RWPE2 (cell line): ENCODE measurements around the gene SMARCA5.

Experiments used
- ATAC-seq: fragments of 200-7000 bp; cut with Tn5 transposase; 3 replicates; pipeline ENCODE4 v1.9.1; 2021; ENCODE audit warnings: low read depth
- DNase-seq: peaks from one replicate; pipeline ENCODE4 v3.0.0-alpha.2; 2020; ENCODE audit warnings: low spot score
- H3K27ac ChIP-seq: fragments of 450-650 bp; 2 replicates; pipeline ENCODE4 v1.5.1; 2017; ENCODE audit warnings: mild to moderate bottlenecking; ENCODE audit not compliant: poor library complexity, severe bottlenecking
- H3K27me3 ChIP-seq: fragments of 250-450 bp; sonication (Bioruptor Pico); 2 replicates; pipeline ENCODE4 v1.5.1; 2021; ENCODE audit warnings: mild to moderate bottlenecking, moderate library complexity; ENCODE audit not compliant: insufficient read depth, poor library complexity, severe bottlenecking
- H3K36me3 ChIP-seq: fragments of 250-450 bp; sonication (Bioruptor Pico); 2 replicates; pipeline ENCODE4 v1.5.1; 2020; ENCODE audit warnings: low read depth, mild to moderate bottlenecking, moderate library complexity
- H3K4me1 ChIP-seq: fragments of 250-450 bp; sonication (Bioruptor Pico); 2 replicates; pipeline ENCODE4 v1.5.1; 2021; ENCODE audit warnings: mild to moderate bottlenecking, moderate library complexity; ENCODE audit not compliant: insufficient read depth, poor library complexity, severe bottlenecking
- H3K4me3 ChIP-seq: fragments of 250-450 bp; sonication (Bioruptor Pico); 2 replicates; pipeline ENCODE4 v1.5.1; 2021; ENCODE audit warnings: mild to moderate bottlenecking, moderate library complexity; ENCODE audit not compliant: severe bottlenecking
- H3K9me3 ChIP-seq: fragments of 250-450 bp; sonication (Bioruptor Pico); 2 replicates; pipeline ENCODE4 v1.5.1; 2021; ENCODE audit warnings: mild to moderate bottlenecking, moderate library complexity; ENCODE audit not compliant: severe bottlenecking
- CTCF ChIP-seq: fragments of 450-650 bp; IDR thresholded peaks from one replicate; pipeline ENCODE4 v1.5.1; 2017; ENCODE audit warnings: mild to moderate bottlenecking, moderate library complexity; ENCODE audit not compliant: poor library complexity, severe bottlenecking

Gene SMARCA5

GRCh38 chr4:143586080-143586479 lies 72.6 kb downstream of the SMARCA5 start:
- no peaks in the 10 kb centered on the region for H3K9me3 ChIP-seq
- TF ChIP-seq CTCF, result no peak
- ATAC-seq, result no peak
- no peak for DNase-seq
- H3K4me3 ChIP-seq, result no peak overlapping the region
- H3K4me1 ChIP-seq, result no peaks in the 10 kb centered on the region
- no peaks in the 10 kb centered on the region for H3K36me3 ChIP-seq
- no peaks in the 10 kb centered on the region for H3K27me3 ChIP-seq
- H3K27ac ChIP-seq, result no peak overlapping the region

- no peaks in the 10 kb centered on the region for H3K27me3 ChIP-seq
- no peak overlapping the region for H3K4me3 ChIP-seq
- H3K9me3 ChIP-seq, result no peaks in the 10 kb centered on the region
- no peak overlapping the region for H3K27ac ChIP-seq
- ATAC-seq (0 out of 3 replicates have a peak, but pooled peaks have one; percentile 27), DNase-seq (no peak)
- no peaks in the 10 kb centered on the region for H3K36me3 ChIP-seq
- no peak for TF ChIP-seq CTCF
- no peaks in the 10 kb centered on the region for H3K4me1 ChIP-seq
These were observed 74.2 kb downstream of the SMARCA5 start for GRCh38 chr4:143587703-143588102.

- Histone ChIP-seq H3K4me3 (no peak overlapping the region), H3K36me3 (no peaks in the 10 kb centered on the region), H3K9me3 (no peaks in the 10 kb centered on the region), H3K27me3 (no peaks in the 10 kb centered on the region), H3K4me1 (no peaks in the 10 kb centered on the region), H3K27ac (no peak overlapping the region)
- TF ChIP-seq CTCF, result no peak
- DNase-seq (no peak), ATAC-seq (no peak)
These were observed 83.8 kb downstream of the SMARCA5 start for GRCh38 chr4:143597276-143597675.

GRCh38 chr4:143598816-143599215 lies 85.3 kb downstream of the SMARCA5 start:
- H3K36me3 ChIP-seq, result no peaks in the 10 kb centered on the region
- DNase-seq (no peak), ATAC-seq (no peak)
- TF ChIP-seq CTCF, result no peak
- no peak overlapping the region for H3K4me3 ChIP-seq
- no peaks in the 10 kb centered on the region for H3K27me3 ChIP-seq
- no peak overlapping the region for H3K27ac ChIP-seq
- H3K4me1 ChIP-seq, result no peaks in the 10 kb centered on the region
- H3K9me3 ChIP-seq, result no peaks in the 10 kb centered on the region

GRCh38 chr4:143599827-143600226 lies 86.3 kb downstream of the SMARCA5 start:
- H3K4me3 ChIP-seq, result no peak overlapping the region
- no peaks in the 10 kb centered on the region for H3K9me3 ChIP-seq
- H3K27ac ChIP-seq, result no peak overlapping the region
- ATAC-seq (no peak), DNase-seq (no peak)
- no peaks in the 10 kb centered on the region for H3K27me3 ChIP-seq
- H3K36me3 ChIP-seq, result no peaks in the 10 kb centered on the region
- TF ChIP-seq CTCF, result no peak
- no peaks in the 10 kb centered on the region for H3K4me1 ChIP-seq
